AG04450 (cell line): Measurements from ENCODE around the gene SEMA7A. TPM values are rescaled to one million over a fixed set of nuclear protein-coding genes. Genes with fewer than 3 reads are reported as not detected.

Experiments
- CTCF ChIA-PET: fragments of 300-600, 350-600 bp; formaldehyde crosslinking; extraction: SDS; loops from one replicate; lab custom pipeline; 2022; ENCODE audit warnings: antibody characterized with exemption, inconsistent platforms; lab: Charles Lee
- POLR2A ChIA-PET: fragments of 350-600 bp; formaldehyde crosslinking; extraction: SDS; loops from one replicate; lab custom pipeline; 2021; ENCODE audit warnings: antibody characterized with exemption, inconsistent platforms; lab: Yijun Ruan, JAX
- DNase-seq: peaks from one replicate; pipeline ENCODE4 v3.0.0-alpha.2; 2011; ENCODE audit warnings: low read depth, low spot score
- H3K27ac ChIP-seq: one replicate; pipeline ENCODE4 v1.5.1; 2012; ENCODE audit warnings: low read depth, low read length, control low read depth
- H3K27me3 ChIP-seq: one replicate; pipeline ENCODE4 v1.6.0; 2012; ENCODE audit warnings: low read length; ENCODE audit not compliant: control insufficient read depth, insufficient read depth
- H3K4me3 ChIP-seq: 2 replicates; pipeline ENCODE4 v1.5.1; 2011; ENCODE audit warnings: mild to moderate bottlenecking, low read depth, low read length, control low read depth
- H3K9me3 ChIP-seq: 2 replicates; pipeline ENCODE4 v1.5.1; 2012; ENCODE audit warnings: low read length; ENCODE audit not compliant: control insufficient read depth, insufficient read depth
- polyA plus RNA-seq: library from polyadenylated mRNA; depleted of rRNA; stranded (reverse); fragments of >200 nt; gene quantifications from 2 replicates; pipeline ENCODE4 v1.2.3, GENCODE V29; 2011
- TF ChIP-seq, protein P1 (sequence below): IDR thresholded peaks from 2 replicates; pipeline ENCODE4 v1.5.1; 2011; ENCODE audit warnings: low read depth, low read length, control low read depth, inconsistent platforms

Gene SEMA7A
- polyA plus RNA-seq, 1 experiment: 7.5 TPM

DNA sequence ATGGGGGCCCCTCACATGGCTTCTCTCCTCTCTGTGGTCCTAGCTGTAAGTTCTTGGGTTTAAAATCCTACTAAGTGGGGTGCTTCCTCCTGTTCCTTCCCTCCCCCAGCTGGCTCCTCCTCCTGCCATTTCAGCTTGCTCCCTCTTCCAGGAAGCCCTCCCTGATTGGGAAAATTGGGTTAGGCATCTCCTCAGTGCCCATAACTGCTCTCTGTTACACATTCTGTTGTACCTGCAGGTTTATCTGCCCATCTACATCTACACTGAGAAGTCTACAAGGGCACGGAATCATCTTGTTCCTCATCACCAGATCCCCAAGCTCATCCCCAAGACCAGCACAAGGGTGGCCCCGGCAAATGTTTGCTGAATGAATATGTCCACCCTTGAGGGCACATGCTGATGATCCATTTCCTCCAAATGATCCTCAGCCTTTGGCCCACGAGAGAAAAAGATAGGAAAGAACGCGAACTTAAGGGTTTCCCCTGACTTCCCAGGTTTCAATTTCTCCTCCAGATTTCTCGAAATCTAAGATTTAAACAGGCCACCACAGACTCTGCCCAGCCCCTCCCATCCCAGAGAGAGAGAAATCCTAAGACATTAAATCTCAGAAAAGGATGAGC, 3.9 kb downstream of the SEMA7A start:
- no peaks in the 10 kb centered on the region; the same call in 1 of the 2 replicates for H3K9me3 ChIP-seq
- H3K27me3 ChIP-seq: no peaks in the 10 kb centered on the region
- no peak for DNase-seq
- TF ChIP-seq, protein P1, sequence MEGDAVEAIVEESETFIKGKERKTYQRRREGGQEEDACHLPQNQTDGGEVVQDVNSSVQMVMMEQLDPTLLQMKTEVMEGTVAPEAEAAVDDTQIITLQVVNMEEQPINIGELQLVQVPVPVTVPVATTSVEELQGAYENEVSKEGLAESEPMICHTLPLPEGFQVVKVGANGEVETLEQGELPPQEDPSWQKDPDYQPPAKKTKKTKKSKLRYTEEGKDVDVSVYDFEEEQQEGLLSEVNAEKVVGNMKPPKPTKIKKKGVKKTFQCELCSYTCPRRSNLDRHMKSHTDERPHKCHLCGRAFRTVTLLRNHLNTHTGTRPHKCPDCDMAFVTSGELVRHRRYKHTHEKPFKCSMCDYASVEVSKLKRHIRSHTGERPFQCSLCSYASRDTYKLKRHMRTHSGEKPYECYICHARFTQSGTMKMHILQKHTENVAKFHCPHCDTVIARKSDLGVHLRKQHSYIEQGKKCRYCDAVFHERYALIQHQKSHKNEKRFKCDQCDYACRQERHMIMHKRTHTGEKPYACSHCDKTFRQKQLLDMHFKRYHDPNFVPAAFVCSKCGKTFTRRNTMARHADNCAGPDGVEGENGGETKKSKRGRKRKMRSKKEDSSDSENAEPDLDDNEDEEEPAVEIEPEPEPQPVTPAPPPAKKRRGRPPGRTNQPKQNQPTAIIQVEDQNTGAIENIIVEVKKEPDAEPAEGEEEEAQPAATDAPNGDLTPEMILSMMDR: no peak
- H3K4me3 ChIP-seq: no peak overlapping the region
- H3K27ac ChIP-seq: peak overlapping the region; percentile 12
- ChIA-PET CTCF (interaction anchor here (0.6 to 1.9 kb wide), 3 partner anchors 9 to 55 kb away, joined by 3 to 11 read pairs (median 3); no protein-coding TSS in a partner anchor), POLR2A (no interaction called here)

DNA sequence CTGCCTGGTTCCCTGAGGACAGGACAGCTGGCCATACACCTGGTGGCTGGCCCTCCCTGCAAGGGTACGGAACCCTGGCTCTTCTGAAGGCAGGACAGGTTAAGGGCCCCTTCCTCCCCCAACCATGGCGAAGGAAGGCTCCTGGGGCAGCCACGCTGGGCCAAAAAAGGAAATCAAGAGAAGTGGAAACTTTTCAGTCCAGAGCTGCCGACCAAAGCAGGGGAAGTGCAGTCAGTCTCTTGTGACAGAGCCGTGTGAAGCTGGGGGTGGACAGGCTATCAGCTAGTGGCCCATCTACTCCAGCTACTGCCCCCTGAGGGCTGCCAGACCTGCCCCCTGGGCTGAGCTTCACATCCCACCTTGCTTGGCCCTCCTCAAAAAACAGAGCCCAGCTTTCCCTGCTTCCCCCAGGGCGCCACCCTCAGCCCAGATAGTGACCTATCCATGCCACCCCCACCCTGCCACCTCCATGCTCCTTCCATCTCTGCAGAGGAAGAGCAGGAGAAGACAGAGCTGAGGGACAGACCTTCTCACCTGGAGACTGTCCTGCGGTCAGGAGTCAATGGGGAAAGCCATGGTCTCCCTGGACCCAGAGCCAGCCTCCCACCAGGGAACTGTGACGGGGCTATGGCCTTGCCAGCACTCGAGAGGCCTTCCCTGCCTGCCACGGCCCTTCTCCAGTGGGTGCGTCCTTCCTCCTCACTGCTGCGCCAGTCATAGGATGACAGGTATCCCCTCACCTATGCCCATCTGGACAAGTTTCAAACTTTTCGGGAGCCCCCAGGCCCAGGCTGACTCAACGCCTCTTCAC, 4.6 kb downstream of the SEMA7A start:
- TF ChIP-seq, protein P1: no peak
- H3K4me3 ChIP-seq: no peak overlapping the region
- ChIA-PET CTCF (interaction anchor here (0.9 to 1.9 kb wide), 2 partner anchors 10 to 13 kb away, joined by 3 to 11 read pairs; no protein-coding TSS in a partner anchor), POLR2A (no interaction called here)
- no peak for DNase-seq
- peak overlapping the region; percentile 47 for H3K27ac ChIP-seq
- H3K27me3 ChIP-seq: no peaks in the 10 kb centered on the region
- H3K9me3 ChIP-seq: no peaks in the 10 kb centered on the region; the same call in 1 of the 2 replicates

DNA sequence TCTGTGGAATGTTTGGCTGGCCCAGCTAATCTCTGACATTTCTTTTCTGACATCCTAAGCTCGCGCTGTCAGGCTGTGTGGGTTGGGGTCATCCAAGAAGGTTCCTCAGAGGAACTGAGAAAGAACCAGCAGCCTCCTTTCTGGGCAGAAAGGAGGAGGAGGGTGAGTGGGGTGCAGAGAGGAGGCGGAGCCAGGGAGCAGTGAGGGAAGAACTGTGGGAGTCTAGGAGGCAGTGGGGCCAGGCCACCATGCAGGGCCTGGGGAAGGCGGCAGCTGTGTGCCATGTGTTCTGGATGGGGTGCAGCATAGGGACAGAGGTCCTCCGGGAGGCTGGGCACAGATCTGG, 5.3 kb downstream of the SEMA7A start:
- no peak overlapping the region for H3K27ac ChIP-seq
- H3K4me3 ChIP-seq: no peak overlapping the region
- TF ChIP-seq, protein P1: no peak
- CTCF ChIA-PET: no interaction called here
- H3K9me3 ChIP-seq: no peaks in the 10 kb centered on the region; the same call in 1 of the 2 replicates
- DNase-seq: no peak
- no peaks in the 10 kb centered on the region for H3K27me3 ChIP-seq
- POLR2A ChIA-PET: no interaction called here

DNA sequence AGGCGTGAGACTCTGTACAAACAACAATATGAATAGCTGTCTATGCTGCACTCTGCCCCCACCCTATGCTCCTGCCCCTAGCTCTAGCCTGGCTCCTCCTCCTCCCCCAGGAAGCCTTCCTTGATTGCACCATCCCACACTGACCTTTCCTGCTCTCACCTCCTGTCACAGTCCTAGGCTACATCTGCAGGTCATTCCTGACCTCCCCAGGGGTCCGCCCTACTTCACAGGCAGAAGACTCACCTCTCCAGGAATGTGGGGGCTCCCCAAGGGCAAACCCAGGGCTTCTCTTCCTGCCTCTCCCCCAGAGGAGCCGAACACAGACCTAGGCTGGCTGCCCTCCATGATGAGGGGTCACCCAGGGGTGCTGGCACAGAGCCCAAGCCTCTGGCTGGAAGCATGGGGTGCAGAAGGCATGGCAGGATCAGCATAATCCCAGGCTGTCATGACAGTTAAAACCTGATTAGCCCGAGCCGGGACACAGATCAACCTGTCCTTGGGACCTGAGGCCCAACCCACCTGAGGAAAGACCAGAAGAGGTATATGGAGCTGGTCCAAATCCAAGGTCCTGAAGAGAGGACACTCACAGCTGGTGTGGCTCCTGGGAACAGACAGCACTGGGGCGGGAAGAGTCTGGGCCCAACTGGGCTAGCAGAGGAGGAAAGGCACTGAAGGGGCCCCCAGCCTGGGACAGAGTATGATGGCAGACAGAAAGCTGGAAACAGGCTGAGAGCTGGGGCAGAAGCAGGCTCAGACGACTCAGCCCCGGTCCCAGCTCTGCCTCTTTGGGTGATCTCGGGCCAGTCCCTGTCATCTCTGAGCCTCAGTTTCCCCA, 5.9 kb downstream of the SEMA7A start:
- Histone ChIP-seq H3K4me3 (no peak overlapping the region), H3K9me3 (no peaks in the 10 kb centered on the region), H3K27ac (no peak overlapping the region), H3K27me3 (no peaks in the 10 kb centered on the region)
- no peak for DNase-seq
- ChIA-PET POLR2A (no interaction called here), CTCF (interaction anchor here (0.6 kb wide), 1 partner anchor 45 kb away, joined by 3 read pairs; no protein-coding TSS in a partner anchor)
- TF ChIP-seq, protein P1: no peak
